VCaP (cell line): Measurements from ENCODE around the gene HSPA5.
A peak's percentile ranks its signal among the peaks of the same experiment; 100 is the strongest.
"Not testable (repeated sequence)": the region's sequence is repeated elsewhere in the genome, so short reads cannot be mapped to it uniquely, and the experiment has no call there.

Experiments used
- H3K27ac ChIP-seq: fragments of 450-650 bp; 2 replicates; pipeline ENCODE4 v1.5.1; 2017
- CTCF ChIP-seq: fragments of 450-650 bp; conservative IDR thresholded peaks from 2 replicates; pipeline ENCODE4 v1.5.1; 2017; ENCODE audit warnings: mild to moderate bottlenecking, moderate library complexity

Gene HSPA5

GRCh38 chr9:125241000-125241862 lies at the start of gene HSPA5:
Gene HSPA5, minus strand, starts transcription at chr9:125241343. Its CDS starts 217 bp downstream, at chr9:125241126.
- TF ChIP-seq CTCF = peak; percentile 37
- peak within 1 kb of the TSS; percentile 91 for H3K27ac ChIP-seq

- not testable (repeated sequence) for H3K27ac ChIP-seq
Observed at GRCh38 chr9:125286935-125287433, 45.8 kb upstream of the HSPA5 start.

GRCh38 chr9:125284855-125285254 lies 43.7 kb upstream of the HSPA5 start:
- no peak for TF ChIP-seq CTCF
- H3K27ac ChIP-seq = no peak overlapping the region

- H3K27ac ChIP-seq = no peak overlapping the region
Observed at GRCh38 chr9:125280945-125281344, 39.8 kb upstream of the HSPA5 start.

GRCh38 chr9:125277411-125277810 lies 36.3 kb upstream of the HSPA5 start:
- TF ChIP-seq CTCF = no peak
- H3K27ac ChIP-seq = no peak overlapping the region

More at GRCh38 chr9:125280945-125281344, 39.8 kb upstream of the HSPA5 start:
- TF ChIP-seq CTCF = no peak

GRCh38 chr9:125276771-125277170 lies 35.6 kb upstream of the HSPA5 start:
- no peak for TF ChIP-seq CTCF
- no peak overlapping the region for H3K27ac ChIP-seq

- TF ChIP-seq CTCF = no peak
- peak overlapping the region; percentile 64 for H3K27ac ChIP-seq
Observed at GRCh38 chr9:125272697-125273096, 31.6 kb upstream of the HSPA5 start.

GRCh38 chr9:125271081-125271480 lies 29.9 kb upstream of the HSPA5 start:
- H3K27ac ChIP-seq = peak overlapping the region; percentile 64
- no peak for TF ChIP-seq CTCF
